ENCODE data around the gene CAPG.
"Not testable (repeated sequence)": the region's sequence is repeated elsewhere in the genome, so short reads cannot be mapped to it uniquely, and the experiment has no call there.

CAPG gene

DNA sequence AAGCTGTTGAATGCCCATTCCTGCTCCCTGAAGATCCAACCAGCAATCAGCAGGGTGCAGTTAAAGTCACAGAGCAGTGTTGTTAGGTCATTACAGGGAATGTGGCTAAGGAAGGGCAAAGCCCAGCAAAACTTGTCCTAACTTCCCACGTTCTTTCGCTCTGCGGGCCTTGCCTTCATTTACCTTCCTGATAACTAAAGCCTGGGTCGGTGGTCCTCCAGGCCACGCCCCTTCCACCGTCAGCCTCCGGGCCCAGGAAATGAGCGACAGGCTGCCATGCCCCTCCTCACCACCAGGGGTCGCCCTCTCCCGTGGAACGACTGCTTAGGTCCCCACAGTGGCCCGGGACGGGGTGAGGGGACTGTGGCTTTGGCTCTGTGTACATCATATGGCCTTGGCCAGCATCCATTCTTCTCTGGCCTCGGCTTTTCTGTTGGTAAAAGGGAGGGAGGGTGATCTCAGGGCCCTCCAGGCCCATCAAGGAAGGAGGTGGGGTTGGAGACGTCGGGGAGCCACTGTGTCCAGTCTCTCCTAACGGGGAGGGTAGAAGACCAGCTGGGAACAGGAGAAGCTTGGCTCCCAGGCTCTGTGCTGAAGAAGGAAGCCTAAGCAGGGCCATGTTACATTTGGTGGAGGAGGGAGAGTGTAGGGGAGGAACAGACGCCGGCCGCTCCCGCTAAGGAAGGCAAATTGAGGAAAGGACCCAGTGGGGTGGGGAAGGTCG, 10.5 kb upstream of the CAPG start:
- peak; percentile 84 to 93 (median 90) for DNase-seq (ENCODE audit: low read depth in 3 of 3)

DNA sequence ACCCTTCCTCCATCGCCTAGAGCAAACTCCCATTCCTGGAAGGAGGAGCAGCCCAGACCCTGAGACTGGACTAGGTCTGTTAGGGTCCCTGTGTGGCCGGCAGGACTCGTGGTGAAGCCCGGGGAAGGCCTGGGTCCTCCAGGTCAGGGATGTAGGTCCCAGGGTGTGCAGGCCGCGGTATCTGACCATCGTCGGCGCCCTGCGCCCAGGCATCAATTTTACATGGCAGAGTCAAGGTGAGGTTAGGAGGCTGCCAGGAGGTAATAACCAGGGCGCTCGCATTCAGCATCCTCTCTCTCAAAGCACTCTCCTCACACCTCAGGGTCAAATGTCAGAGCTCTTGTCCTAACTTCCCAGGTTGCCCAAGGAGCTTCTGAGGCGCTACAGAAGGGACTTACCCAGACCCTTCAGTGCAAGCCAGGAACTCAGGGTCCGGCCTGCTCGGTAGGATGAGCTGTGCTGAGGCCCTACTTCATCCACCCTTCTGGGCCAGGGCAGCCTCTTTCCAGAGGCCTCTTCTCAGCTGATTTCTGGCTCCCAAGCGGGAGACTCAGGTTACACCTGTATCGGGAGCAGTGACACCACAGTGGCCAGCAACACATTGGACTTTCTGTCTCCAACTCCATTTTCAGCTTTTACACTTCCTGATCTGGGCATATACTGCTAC, 9.0 kb upstream of the CAPG start:
- DNase-seq (ENCODE audit: low read depth in 3 of 3) = no peak

DNA sequence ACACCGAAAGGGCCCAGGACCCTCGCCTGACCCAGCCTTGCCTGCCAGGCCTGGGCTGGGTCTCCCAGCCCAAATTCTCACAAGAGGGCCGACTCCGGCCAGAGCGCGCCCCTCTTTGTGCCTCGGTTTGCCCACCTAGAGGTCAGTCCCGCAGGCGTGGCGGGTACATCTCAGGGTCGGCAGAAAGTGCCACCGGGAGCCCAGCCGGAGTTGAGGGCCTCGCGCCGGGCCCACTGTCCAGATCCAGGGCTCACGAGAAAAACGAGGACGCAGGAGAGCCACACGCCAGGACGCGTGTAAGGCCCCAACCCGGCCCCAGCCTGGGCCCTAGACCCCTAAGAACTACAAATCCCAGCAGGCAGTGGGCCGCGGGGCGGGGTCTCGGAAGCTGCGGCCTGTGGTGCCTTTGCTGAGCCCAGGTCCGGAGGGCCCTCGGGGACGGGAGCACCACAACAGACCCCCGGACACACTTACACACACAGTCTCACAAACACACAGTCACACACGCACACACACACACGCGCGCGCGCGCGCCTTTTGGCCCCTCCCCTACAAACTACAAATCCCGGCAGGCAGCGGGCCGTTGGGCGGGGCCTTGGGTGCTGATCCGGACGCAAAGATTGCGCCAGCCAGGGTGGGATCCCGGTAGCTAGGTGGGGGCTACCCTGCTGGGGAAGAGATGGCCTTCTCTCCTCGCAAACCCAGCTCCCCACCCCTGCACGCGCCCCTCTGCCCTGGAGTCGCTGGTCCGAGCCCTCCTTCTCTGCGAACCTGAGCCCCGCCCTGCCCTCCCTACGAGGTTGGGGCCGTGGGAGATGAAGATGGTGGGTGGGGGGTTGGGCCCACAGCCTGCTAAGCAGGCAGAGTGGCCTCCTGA, 8.2 kb upstream of the CAPG start, which contains the start of gene SH2D6:
Gene SH2D6 (plus strand): TSS at position 583 of the 877 bp plus-strand sequence. CDS start 10,752 bp downstream, outside the sequence.
- peak; percentile 72 to 81 (median 76) for DNase-seq (ENCODE audit: low read depth in 3 of 3)

DNA sequence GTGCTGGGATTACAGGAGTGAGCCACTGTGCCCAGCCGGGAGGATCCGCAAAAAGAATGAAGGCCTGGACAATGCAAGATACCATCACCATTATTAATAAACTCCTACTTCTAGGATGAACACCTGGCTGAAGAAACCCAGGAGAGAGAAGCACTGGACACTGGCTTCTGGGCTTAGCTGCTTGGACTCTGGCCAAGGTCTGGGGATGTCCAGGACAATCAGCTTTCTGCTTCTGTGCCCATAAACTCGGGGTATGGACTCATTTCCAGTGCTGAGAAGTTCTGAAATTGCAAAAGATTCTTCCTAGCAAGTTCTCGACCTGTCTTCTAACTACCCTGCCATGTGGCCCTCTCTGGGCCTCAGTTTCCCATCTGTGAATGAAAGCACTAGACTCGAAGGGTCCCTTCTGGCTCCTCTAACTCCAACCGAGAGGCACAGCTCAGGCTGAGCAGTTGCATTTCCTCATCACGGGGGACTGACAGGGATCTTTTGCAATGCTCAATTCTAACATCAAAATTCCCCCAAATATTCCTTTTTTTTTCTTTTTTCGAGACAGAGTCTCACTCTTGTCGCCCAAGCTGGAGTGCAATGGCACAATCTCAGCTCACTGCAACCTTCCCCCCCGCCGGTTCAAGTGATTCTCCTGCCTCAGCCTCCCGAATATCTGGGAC, 5.9 kb upstream of the CAPG start:
- DNase-seq (ENCODE audit: low read depth in 3 of 3) = no peak

DNA sequence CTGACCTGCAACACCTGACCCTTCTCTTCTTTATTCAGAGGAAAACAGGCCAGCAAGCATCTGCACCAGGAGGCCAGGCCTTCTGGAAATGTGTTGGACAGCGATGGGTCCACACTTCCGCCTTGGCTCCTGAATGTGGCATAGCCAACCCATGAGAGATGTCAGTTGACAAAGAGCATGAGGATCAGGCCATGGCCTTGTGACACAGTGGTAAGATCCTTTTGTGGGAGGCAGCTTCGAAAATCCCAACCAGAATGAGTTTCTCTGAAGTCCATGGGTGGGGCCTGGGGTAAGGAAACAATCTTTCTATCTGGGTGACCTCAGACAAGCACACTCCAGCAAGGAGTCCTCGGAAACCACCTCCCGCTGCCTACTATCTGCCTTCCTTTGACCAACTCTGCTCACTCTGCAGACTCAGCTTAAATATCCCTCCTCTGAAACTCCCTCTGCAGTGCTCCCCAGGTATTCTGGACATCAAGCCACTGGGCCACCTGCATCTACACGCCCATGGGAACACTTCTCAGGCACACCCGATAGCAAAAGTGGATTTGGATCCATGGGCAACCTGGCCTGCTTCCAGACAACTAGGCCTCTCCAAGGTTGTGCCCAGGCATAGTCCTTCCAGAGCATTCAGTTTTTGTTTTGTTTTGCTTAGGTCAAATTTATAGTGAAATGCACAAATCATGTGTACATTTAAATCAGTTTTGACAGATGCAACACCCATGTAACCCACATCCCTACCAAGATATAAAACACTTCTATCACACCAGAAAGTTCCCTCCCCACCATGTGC, 4.8 kb upstream of the CAPG start:
- no peak for DNase-seq (ENCODE audit: low read depth in 3 of 3)

DNA sequence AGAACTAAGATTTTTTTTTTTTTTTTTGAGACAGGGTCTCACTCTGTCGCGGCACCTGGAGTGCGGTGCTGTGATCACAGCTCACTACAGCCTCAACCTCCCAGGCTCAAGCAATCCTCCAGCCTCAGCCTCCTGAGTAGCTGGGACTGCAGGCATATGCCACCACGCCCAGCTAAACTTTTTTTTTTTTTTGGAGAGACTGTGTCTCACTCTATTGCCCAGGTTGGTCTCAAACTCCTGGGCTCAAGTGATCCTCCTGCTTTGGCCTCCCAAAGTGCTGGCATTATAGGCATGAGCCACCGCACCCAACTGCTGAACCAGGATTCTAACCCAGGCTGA, 4.2 kb upstream of the CAPG start:
- not testable (repeated sequence) for DNase-seq (ENCODE audit: low read depth in 3 of 3)

DNA sequence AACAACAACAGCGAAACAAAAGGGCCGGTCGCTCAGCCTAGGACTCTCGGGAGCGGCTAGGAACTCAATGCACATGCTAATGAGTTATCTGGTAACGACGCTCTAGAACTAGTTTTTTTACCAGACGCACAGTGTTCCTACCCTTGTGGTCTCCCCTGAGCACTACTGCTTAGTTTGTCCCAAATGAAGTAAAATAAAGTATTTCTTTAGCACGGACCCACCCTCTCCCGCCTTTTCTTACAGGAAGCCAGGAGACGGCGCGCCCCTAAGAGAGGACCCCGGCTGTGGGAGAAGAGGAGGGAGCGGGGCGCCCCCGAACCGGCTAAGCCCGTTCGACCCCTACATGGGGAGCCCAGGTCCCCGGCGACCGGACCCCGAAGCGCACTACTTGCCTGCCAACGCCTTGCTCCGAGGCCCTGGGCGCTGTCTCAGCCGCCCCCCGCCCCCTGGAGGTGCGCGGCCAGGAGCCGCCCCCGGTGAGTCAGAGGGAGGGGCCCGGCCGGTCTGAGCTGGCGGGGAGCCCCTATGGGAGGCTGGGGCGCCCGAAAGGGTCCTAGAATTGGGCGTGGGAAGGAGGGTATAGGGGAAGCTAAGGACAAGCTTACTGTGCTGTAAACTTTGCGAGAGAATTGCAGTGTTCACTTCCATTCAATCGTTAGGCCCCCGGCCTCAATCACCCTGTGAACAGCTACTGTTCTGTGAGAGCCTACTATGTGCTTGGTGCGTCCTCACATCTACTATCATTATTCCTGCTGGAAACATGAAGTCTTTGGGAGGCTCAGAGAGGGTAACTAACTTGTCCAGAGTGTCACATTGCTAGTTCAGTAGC, 3.6 kb upstream of the CAPG start:
- peak in 1 of 3 donors; percentile 9 for DNase-seq (ENCODE audit: low read depth in 3 of 3)

DNA sequence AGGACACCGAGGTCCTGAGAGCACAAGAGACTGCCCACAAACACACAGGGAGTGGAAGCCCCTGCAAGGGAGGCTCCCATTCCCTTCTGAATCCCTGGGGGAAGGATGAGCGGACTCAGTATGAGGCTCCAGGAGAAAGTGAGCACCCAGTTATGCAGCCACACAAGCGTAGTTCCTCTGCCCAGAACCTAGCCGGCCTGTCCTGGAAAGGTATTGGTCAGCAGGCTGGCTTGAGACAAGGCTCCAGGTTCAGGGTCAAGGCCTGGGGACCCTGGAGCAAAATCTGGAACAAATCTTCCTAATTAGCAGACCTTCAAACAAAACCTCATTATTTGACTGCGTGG, 1.2 kb upstream of the CAPG start:
- no peak for DNase-seq (ENCODE audit: low read depth in 3 of 3)

DNA sequence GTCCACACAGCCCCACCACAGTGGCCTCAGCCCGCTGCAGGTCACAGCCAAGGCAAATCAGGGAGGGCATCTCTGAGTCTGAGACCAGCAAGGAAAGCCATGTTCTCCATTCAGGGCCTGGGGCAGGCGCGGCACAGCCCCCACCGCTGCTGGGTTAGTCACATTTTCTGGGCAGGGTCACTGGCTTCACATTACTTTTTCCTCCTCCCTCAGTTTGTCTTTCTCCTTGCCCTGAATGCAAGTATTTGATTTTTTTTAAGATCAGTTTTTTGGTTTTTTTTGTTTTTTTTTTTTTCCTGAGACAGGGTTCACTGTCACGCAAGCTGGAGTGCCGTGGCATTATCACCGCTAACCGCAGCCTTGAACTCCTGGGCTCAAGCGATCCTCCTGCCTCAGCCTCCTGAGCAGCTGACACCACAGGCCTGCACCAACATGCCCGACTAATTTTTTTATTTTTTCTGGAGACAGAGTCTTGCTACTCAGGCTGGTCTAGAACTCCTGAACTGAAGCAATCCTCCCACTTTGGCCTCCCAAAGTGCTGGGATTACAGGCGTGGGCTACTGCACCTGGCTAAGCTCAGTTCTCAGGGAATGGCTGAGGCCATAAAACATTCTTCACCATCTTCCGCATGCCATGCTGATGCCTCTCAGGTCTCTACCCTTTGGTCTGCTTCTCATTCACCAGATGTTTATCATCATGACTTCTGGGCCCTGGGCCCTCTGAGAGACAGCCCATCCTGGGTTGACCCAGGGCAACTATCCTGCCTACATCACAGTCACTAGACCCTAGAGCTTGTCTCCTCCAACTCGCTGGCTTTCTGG, 628 bp upstream of the CAPG start:
- no peak for DNase-seq (ENCODE audit: low read depth in 3 of 3)

DNA sequence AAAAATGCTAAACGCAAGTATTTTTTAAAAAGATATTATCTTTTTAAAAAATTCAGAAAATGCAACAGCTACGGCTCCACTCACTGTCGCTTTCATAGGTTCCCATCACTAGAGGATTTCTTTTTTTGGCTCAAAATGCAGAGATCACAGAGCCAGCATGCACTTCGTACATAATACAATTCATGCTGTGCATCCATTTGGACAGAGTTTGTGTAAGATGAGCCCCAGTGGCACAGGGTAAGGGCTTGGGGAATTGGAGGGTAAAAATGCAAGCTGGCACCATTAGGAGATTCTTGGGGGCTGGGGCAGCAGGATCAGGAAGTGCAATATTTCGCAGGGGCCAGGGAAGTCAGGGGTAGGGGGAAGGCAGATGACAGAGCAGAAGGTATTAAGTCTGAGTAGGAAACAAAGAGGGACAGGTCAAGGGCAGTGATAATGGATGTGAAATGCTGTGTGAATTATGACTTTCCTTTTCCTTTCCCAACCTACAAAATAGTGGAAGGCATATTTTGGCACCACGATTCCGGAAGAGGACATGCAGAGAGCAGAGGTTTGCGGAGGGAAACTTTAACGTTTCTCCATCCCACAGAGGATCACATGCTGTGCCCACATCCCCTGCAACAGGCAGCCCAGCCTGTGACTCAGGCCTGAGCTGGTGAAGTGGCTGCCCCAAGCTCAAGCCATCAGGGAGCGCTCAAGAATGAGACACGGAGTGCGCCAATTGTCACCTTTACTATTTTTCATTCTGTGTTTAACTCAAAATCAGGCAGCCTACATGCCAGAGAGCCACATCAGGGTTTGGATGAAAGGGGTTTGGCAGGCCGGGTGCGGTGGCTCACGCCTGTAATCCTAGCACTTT, 4.7 kb downstream of the CAPG start:
- peak; percentile 32 to 56 (median 54) for DNase-seq (ENCODE audit: low read depth in 3 of 3)

DNA sequence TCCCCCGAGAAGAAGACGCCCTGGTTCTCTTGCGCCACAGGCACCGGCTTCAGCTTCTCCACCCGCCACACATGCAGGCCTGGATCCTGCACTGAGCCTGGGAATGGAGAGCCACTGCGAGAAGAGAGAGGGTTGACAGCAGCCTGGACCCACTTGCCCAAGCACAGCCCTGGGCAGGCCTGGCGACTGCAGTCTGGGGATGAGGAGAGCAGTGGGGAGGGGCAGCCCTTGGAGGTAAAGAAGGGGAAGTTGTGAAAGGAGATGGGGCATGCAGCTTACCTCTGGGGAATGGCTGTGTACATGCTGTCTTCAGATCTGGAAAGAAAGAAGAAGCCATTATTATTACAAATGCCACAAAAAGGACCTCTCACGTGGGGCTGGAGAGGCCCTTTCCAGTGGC, 8.3 kb downstream of the CAPG start:
- no peak for DNase-seq (ENCODE audit: low read depth in 3 of 3)

DNA sequence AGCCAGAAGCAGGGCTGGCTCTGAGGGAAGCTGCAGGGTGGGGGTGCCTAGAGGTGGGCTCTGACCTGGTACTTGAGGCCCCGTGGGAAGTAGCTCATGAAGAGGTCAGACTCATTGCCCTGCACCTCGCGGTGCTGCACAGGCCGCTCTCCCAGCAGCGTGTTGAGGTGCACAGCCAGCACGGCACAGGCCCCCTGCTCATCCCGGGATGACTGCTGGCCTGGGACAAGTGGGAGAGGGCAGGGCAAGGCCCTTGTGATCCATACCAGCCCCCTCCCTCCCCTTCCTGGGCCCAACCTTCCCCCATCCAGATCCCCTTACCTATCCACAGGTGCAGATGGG, 8.7 kb downstream of the CAPG start:
- no peak for DNase-seq (ENCODE audit: low read depth in 3 of 3)

DNA sequence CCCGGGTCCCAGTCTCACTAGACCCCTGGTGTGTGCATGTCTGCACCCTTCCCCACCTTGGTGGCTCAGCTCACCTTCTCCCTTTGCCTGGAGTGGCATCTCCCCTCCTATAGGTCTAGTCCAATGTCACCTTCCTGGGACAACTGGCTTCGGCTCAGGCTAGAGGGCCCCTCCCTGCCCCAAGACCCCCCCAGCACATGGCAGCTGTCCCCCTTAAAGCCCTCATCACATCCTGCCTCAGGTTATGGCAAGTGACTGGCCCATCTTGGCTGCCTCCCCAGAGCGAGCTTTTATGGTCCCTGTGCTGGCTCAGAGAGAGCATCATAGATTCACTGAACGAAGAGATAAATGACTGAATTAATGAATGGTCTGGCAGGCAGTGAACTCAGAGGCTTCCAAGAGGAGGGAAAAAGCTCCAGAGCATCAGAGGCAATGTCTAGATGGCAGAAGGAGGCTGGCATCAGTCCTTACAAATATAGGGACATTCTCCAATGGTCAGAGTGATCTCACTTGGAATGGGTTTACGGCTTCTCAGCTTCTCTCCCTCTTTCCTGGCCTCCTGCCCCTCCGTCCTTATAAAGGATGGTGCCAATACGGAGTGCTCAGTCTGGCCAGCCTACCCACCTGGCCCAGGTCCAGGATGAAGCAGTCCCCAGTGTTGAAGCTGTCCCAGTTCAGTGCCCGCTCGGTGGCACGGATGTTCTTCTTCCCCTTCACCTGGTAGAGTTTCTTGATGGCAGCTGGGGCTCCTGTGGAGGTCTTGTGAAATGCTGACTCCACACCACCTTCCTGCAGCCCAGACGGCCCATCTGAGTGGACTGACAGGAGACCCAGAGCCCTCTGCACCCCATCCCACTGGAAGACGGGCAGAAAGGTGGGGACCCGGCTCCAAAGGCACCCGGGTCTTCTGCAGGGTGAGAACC, 9.4 kb downstream of the CAPG start:
- DNase-seq (ENCODE audit: low read depth in 3 of 3) = no peak

DNA sequence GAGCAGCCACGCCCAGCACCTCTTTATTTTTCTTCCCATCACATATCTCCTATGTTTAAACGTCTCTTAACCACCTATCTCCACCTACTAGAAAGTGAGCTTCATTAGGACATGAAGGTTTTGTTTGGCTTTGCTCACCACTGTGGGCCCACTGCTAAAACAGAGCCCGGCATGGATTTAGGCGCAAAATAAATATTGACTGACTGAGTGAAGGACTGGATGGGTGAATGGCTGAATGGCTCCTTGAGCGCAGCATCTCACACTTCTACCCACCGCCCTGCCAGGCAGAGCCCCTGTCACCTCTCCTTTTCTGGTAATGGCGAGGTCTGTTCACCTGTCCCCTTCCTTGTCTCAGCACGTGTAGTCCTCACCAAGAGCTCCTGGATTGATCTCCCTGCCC, 10.1 kb downstream of the CAPG start:
- no peak for DNase-seq (ENCODE audit: low read depth in 3 of 3)

DNA sequence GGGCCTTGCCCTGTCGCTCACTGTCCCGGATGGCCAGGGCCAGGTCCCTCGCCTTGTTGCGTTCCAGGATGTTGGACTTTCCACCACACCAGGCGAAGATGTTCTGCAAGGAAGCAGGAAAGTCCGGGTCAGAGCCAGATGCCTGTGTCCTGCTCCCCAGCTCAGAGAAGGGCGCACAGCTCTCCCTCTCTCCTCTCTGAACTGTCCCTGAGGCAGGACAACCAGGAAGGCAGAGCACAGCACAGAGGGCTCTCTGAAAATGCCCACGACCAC, 11.0 kb downstream of the CAPG start:
- no peak for DNase-seq (ENCODE audit: low read depth in 3 of 3)

DNA sequence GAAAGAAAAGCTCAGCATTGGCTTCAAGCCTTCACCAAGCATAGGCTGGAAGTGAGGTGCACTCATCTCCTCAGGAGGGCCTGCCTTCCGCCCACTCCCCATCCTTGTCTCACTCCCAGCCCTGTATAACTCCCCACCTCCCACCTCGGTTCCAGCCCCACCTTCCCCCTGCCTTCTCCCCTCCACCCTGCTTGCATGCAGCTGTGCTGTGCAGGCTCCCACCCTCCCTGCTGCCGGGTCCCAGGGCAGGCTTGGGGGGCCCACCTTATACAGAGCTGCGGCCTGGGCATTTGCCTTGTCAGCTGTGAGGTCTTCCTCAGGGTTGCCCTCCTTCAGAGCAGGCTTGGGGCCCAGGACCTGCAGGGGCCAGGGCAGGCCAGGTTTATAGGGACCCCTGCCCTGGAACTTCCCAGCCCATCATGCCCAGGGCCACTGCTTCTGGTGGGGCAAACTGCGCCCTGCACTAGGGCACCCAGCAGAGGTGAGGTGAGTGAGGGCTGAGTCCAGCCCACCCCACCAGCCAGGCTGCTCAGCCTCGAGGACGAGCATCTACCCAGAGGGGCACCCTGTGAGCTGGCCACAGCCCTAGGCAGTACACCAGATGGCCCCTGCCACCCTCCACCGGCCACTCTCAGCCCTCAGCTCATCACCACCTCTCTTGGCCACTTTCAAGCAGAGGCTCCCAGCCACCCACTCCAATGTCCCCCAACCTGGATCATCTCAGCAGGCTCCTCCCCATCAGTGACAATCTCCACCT, 11.6 kb downstream of the CAPG start:
- DNase-seq (ENCODE audit: low read depth in 3 of 3) = no peak

DNA sequence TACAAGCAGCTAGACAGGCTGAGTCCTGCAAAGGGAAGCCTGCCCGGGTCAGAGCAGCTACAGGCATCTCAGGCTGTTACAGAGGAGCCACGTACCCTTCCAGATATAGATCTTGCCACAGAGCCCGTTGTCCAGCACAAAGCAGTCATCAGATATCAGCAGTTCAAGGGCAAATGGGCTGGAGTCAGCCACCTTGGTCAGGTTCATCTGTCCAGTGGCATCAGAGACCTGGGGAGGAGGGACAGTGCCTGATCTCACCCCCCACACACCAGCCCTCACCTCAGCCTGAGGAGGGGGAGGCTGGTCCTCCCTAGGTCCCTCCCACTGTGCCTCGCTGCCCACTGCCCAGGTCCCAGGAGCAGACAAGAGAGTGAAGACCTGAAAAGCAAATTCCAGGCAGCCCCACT, 12.2 kb downstream of the CAPG start:
- DNase-seq (ENCODE audit: low read depth in 3 of 3) = no peak
